K562 (cell line): ENCODE measurements around the gene SREBF1. TPM values are rescaled to one million over a fixed set of nuclear protein-coding genes. Genes with fewer than 3 reads are reported as not detected.

Source experiments
- ATAC-seq: fragments of 200-7000 bp; cut with Tn5 transposase; 3 replicates; pipeline ENCODE4 v1.9.1; 2020; ENCODE audit warnings: moderate library complexity
- BruUV-seq: library from RNA; stranded (reverse); fragments of 400-500 nt; replicated peaks from 2 replicates; lab custom pipeline; 2021; lab: Mats Ljungman, UMichigan
- CTCF ChIA-PET: fragments of 300-600 bp; formaldehyde crosslinking; extraction: SDS; loops from one replicate; lab custom pipeline; 2021; ENCODE audit warnings: low intra/inter-chr PET ratio; lab: Yijun Ruan, JAX
- POLR2A ChIA-PET: fragments of 300-600, 350-650 bp; sonication (Branson Sonifier 250); formaldehyde crosslinking; extraction: SDS; loops from one replicate; lab custom pipeline; 2021; ENCODE audit warnings: antibody characterized with exemption, inconsistent platforms; lab: Yijun Ruan, JAX
- DNase-seq, 4 experiments: peaks; one replicate each; pipeline versions ENCODE4 v3.0.0 to v3.0.0-alpha.2; 2011 to 2018; ENCODE audit warnings: low spot score in 3 of 4, mixed read lengths in 3 of 4; ENCODE audit errors: extremely low read depth in 1 of 4
- FAIRE-seq: peaks from 2 replicates; lab custom pipeline; 2011; peaks lifted over from hg19 to GRCh38; lab: Jason Lieb, UNC
- H2AFZ ChIP-seq: 2 replicates; pipeline ENCODE4 v1.6.0; 2011; ENCODE audit warnings: low read depth, low read length, control low read depth, inconsistent platforms
- H3K27ac ChIP-seq: fragments of 200-600 bp; 3 replicates; pipeline ENCODE4 v1.8.0; 2011; ENCODE audit warnings: low read depth, mild to moderate bottlenecking, control low read depth, inconsistent platforms, low read length, moderate library complexity, mixed read lengths; ENCODE audit errors: extremely low read depth
- H3K27me3 ChIP-seq, 2 experiments: fragments of 300-600 bp in 1 of 2; 2 replicates in 1 of 2; 3 replicates in 1 of 2; pipeline versions ENCODE4 v1.6.0 to v1.8.0; 2011; ENCODE audit warnings: inconsistent platforms in 2 of 2, low read length in 2 of 2, mild to moderate bottlenecking in 1 of 2, mixed read lengths in 1 of 2, moderate library complexity in 1 of 2; ENCODE audit not compliant: control insufficient read depth in 2 of 2, insufficient read depth in 2 of 2
- H3K36me3 ChIP-seq: fragments of 300-600 bp; 3 replicates; pipeline ENCODE4 v1.8.0; 2011; ENCODE audit warnings: mild to moderate bottlenecking, low read length, inconsistent platforms; ENCODE audit not compliant: control insufficient read depth, insufficient read depth
- H3K4me1 ChIP-seq, 2 experiments: fragments of 200-600 bp in 1 of 2; replicated peaks in 1 of 2; 2 replicates in 1 of 2; 3 replicates in 1 of 2; pipeline versions ENCODE4 v1.5.1 to v1.8.0; 2011; ENCODE audit warnings: inconsistent platforms in 2 of 2, low read length in 2 of 2, mild to moderate bottlenecking in 1 of 2, mixed read lengths in 1 of 2, moderate library complexity in 1 of 2; ENCODE audit not compliant: control insufficient read depth in 2 of 2, insufficient read depth in 2 of 2
- H3K4me2 ChIP-seq: 2 replicates; pipeline ENCODE4 v1.6.1; 2011; ENCODE audit warnings: low read length, control low read depth, inconsistent platforms, mixed read lengths; ENCODE audit not compliant: insufficient read depth
- H3K4me3 ChIP-seq: fragments of 200-600 bp; sonication (generic), shearing (Covaris generic); 2 replicates; pipeline ENCODE4 v1.5.1; 2016; ENCODE audit warnings: control low read depth, inconsistent platforms
- H3K79me2 ChIP-seq: fragments of 200-600 bp; 3 replicates; pipeline ENCODE4 v1.8.0; 2011; ENCODE audit warnings: low read length, inconsistent platforms; ENCODE audit not compliant: control insufficient read depth, insufficient read depth
- H3K9ac ChIP-seq, 2 experiments: 2 replicates each; pipeline versions ENCODE4 v1.6.0 to v1.6.1; 2011; ENCODE audit warnings: low read depth in 2 of 2, low read length in 2 of 2, control low read depth in 1 of 2, inconsistent platforms in 1 of 2, mild to moderate bottlenecking in 1 of 2, mixed read lengths in 1 of 2; ENCODE audit not compliant: insufficient read depth in 1 of 2
- H3K9me1 ChIP-seq: one replicate; pipeline ENCODE4 v1.6.0; 2011; ENCODE audit warnings: inconsistent platforms, mild to moderate bottlenecking, low read length, moderate library complexity; ENCODE audit not compliant: control insufficient read depth, insufficient read depth
- H3K9me3 ChIP-seq: replicated peaks from 2 replicates; pipeline ENCODE4 v1.5.1; 2011; ENCODE audit warnings: low read depth, low read length, inconsistent platforms; ENCODE audit not compliant: control insufficient read depth, insufficient read depth
- H4K20me1 ChIP-seq: replicated peaks from 2 replicates; pipeline ENCODE4 v1.6.1; 2011; ENCODE audit warnings: low read length, inconsistent platforms, mixed read lengths; ENCODE audit not compliant: control insufficient read depth, insufficient read depth
- ARID2 ChIP-seq: fragments of 450-650 bp; IDR thresholded peaks from 2 replicates; pipeline ENCODE4 v1.6.1; 2017; ENCODE audit warnings: antibody characterized with exemption, mild to moderate bottlenecking
- HBP1 ChIP-seq: fragments of 450-650 bp; formaldehyde crosslinking; IDR thresholded peaks from 2 replicates; pipeline ENCODE4 v1.4.0; 2022; ENCODE audit warnings: missing genetic modification characterization
- HMBOX1 ChIP-seq: sonication (generic); IDR thresholded peaks from 2 replicates; pipeline ENCODE4 v1.6.1; 2016
- KAT8 ChIP-seq: fragments of 450-650 bp; IDR thresholded peaks from 2 replicates; pipeline ENCODE4 v1.6.1; 2016; ENCODE audit warnings: low read depth, mild to moderate bottlenecking
- MEF2A ChIP-seq: IDR thresholded peaks from 2 replicates; pipeline ENCODE4 v1.6.1; 2011; ENCODE audit warnings: low read depth, mild to moderate bottlenecking, low read length, moderate library complexity; ENCODE audit not compliant: control insufficient read depth
- POLR3A ChIP-seq: IDR thresholded peaks from 2 replicates; pipeline ENCODE4 v1.6.1; 2011; ENCODE audit warnings: borderline replicate concordance, mild to moderate bottlenecking, moderate library complexity; ENCODE audit not compliant: insufficient read length, insufficient read depth; ENCODE audit errors: extremely low read depth
- SAFB ChIP-seq: fragments of 200-400 bp; formaldehyde crosslinking; IDR thresholded peaks from 2 replicates; pipeline ENCODE4 v1.6.1; 2017; ENCODE audit warnings: low read depth, low read length, borderline replicate concordance
- SPI1 ChIP-seq: IDR thresholded peaks from 2 replicates; pipeline ENCODE4 v1.6.1; 2011; ENCODE audit warnings: low read depth, low read length, control low read depth, borderline replicate concordance
- TAF1 ChIP-seq: IDR thresholded peaks from 2 replicates; pipeline ENCODE4 v1.6.1; 2011; ENCODE audit warnings: mild to moderate bottlenecking, low read length, moderate library complexity; ENCODE audit not compliant: insufficient read depth, control insufficient read depth, severe bottlenecking; ENCODE audit errors: extremely low read depth
- TBP ChIP-seq: optimal IDR thresholded peaks from 2 replicates; pipeline ENCODE3; 2011; ENCODE audit warnings: low read depth, low read length, improper control_type of control experiment
- ZNF561 ChIP-seq: fragments of 450-650 bp; formaldehyde crosslinking; conservative IDR thresholded peaks from 2 replicates; pipeline ENCODE4 v1.4.0; 2020; ENCODE audit warnings: mild to moderate bottlenecking, moderate library complexity
- ZNF75A ChIP-seq: fragments of 450-650 bp; formaldehyde crosslinking; IDR thresholded peaks from 2 replicates; pipeline ENCODE4 v1.4.0; 2020; ENCODE audit warnings: mild to moderate bottlenecking
- ZNF764 ChIP-seq: fragments of 250-450 bp; sonication (Bioruptor Pico); IDR thresholded peaks from 2 replicates; pipeline ENCODE4 v1.4.0; 2020; ENCODE audit warnings: low read depth, mild to moderate bottlenecking, moderate library complexity
- WGBS: fragments of 100-300 bp; shearing (Covaris generic); methylation state at CpG from one replicate; pipeline ENCODE4 v1.1.6; 2016; ENCODE audit warnings: low coverage, mixed read lengths; ENCODE audit not compliant: insufficient coverage; ENCODE audit errors: missing lambda C conversion rate; 5-methylcytosine and 5-hydroxymethylcytosine counted together
- in situ Hi-C: fragments of 300-500 bp; cut with MboI; formaldehyde crosslinking; loops from 4 replicates; pipeline ENCODE4 v1.15.0; 2018; ENCODE audit warnings: inconsistent platforms, mixed read lengths
- intact Hi-C: fragments of 100-400 bp; cut with micrococcal nuclease; formaldehyde crosslinking; loops from 2 replicates; pipeline ENCODE4 v1.14.2; 2022
- polyA plus RNA-seq, 8 experiments: library from polyadenylated mRNA; depleted of rRNA in 4 of 8; stranded (reverse) in 5 of 8; unstranded in 3 of 8; fragments of >200 nt; fragmentation: Nextera tagmentation in 2 of 8; fragmentation: Illumina TruSeq in 1 of 8; extraction: Ambion mirVana in 2 of 8; extraction: Trizol in 1 of 8; gene quantifications; 2 replicates each; pipeline versions ENCODE4 v1.2.1 to v1.2.3, GENCODE V29; 2011 to 2014; ENCODE audit warnings: inconsistent platforms in 1 of 8, missing spikeins in 1 of 8
- total RNA-seq, 7 experiments: library from RNA; depleted of rRNA in 6 of 7; stranded (reverse); fragments of >200 nt in 6 of 7; fragmentation: Illumina TruSeq in 2 of 7; extraction: Trizol in 2 of 7; gene quantifications; 2 replicates each; pipeline versions ENCODE4 v1.2.1 to v1.2.3, GENCODE V29; 2011 to 2021; ENCODE audit warnings: low replicate concordance in 1 of 7
- TF ChIP-seq, protein P1 (sequence below): fragments of 250-450 bp; sonication (Bioruptor Pico); IDR thresholded peaks from 2 replicates; pipeline ENCODE4 v1.4.0; 2020
- TF ChIP-seq, protein P2 (sequence below): sonication (generic); formaldehyde crosslinking; IDR thresholded peaks from 2 replicates; pipeline ENCODE4 v1.8.0; 2022; ENCODE audit warnings: mild to moderate bottlenecking, missing genetic modification reagents

The SREBF1 gene
- total and polyA plus RNA-seq, 9 of the 15 experiments (the other 6 are each of a cell fraction or from before 2014, with no cell fraction given) = 1.6 to 169 (median 69.4) TPM

DNA sequence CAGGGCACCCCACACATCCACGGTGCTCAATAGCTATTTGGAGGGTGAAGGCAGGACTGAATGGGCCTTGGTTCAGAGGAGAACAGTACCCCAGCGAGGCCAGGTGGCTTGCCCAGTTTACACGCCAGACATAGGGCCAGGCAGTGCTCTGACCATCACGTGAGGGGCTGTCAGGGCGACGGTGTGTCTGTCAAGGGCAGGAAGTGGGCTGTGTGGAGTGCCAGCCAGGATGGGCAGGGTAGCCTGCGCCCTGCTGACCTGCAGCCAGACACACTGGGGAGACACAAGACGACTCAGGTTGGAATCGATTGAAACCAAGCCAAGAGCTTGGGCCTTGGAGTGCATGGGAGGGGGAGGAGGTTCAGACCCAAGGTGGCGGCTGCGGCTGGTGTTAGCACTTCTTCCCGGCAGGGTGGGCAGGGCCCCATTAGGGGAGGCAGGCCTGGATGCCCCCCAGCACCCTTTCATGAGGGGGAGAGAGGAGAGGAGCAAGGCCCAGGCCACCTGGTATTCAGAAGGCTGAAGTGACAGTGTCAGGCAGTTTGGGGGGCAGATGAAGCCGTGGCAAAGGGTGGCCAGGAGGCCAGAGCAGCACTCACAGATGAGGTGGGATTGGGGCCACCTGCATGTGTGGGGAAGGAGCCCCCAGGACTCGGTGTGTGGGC lies 68.2 kb downstream of the SREBF1 start:
- POLR2A ChIA-PET = no interaction called here
- Histone ChIP-seq H3K4me3 (no peak overlapping the region), H3K27ac (no peak overlapping the region), H3K4me1 (peaks cover 0 to 26% of the 10 kb centered on the region in 2 experiments; a peak in 2 of 5 replicates), H3K4me2 (no peak overlapping the region), H3K9ac (peak overlapping the region in 1 of 2 experiments; percentile 74; a peak in 2 of 4 replicates), H3K36me3 (peaks cover 2% of the 10 kb centered on the region; the same call in 1 of the 3 replicates), H4K20me1 (no peaks in the 10 kb centered on the region), H3K9me3 (no peaks in the 10 kb centered on the region), H3K27me3 (no peaks in the 10 kb centered on the region), H3K79me2 (no peaks in the 10 kb centered on the region), H2AFZ (no peak overlapping the region), H3K9me1 (no peaks in the 10 kb centered on the region)
- DNase-seq = no peak
- FAIRE-seq = no peak
- BruUV-seq = no TSS peak
- CTCF ChIA-PET = no interaction called here
- in situ Hi-C loops (no loop called here), intact Hi-C loops (no loop called here)
- 61% methylated on average over 11 of the region's 14 CpGs for WGBS
- ATAC-seq = no peak
- no peak for TF ChIP-seq MEF2A
- no peak for TF ChIP-seq HMBOX1
- TF ChIP-seq, protein P1, sequence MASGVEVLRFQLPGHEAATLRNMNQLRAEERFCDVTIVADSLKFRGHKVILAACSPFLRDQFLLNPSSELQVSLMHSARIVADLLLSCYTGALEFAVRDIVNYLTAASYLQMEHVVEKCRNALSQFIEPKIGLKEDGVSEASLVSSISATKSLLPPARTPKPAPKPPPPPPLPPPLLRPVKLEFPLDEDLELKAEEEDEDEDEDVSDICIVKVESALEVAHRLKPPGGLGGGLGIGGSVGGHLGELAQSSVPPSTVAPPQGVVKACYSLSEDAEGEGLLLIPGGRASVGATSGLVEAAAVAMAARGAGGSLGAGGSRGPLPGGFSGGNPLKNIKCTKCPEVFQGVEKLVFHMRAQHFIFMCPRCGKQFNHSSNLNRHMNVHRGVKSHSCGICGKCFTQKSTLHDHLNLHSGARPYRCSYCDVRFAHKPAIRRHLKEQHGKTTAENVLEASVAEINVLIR (CRISPR knock-in tag) = no peak
- no peak for TF ChIP-seq KAT8
- TF ChIP-seq POLR3A = no peak
- no peak for TF ChIP-seq ZNF561
- TF ChIP-seq ARID2 = no peak
- no peak for TF ChIP-seq TAF1
- no peak for TF ChIP-seq ZNF764 (CRISPR knock-in tag)
- no peak for TF ChIP-seq SPI1
- TF ChIP-seq ZNF75A (CRISPR knock-in tag) = no peak
- TF ChIP-seq TBP = no peak
- TF ChIP-seq, protein P2, sequence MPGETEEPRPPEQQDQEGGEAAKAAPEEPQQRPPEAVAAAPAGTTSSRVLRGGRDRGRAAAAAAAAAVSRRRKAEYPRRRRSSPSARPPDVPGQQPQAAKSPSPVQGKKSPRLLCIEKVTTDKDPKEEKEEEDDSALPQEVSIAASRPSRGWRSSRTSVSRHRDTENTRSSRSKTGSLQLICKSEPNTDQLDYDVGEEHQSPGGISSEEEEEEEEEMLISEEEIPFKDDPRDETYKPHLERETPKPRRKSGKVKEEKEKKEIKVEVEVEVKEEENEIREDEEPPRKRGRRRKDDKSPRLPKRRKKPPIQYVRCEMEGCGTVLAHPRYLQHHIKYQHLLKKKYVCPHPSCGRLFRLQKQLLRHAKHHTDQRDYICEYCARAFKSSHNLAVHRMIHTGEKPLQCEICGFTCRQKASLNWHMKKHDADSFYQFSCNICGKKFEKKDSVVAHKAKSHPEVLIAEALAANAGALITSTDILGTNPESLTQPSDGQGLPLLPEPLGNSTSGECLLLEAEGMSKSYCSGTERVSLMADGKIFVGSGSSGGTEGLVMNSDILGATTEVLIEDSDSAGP (CRISPR knock-in tag) = no peak
- TF ChIP-seq SAFB = no peak
- no peak for TF ChIP-seq HBP1 (CRISPR knock-in tag)
